HG02610 (cell line): ENCODE results near the gene GRK3.

Experiments
- ATAC-seq: cut with Tn5 transposase; IDR thresholded peaks from one replicate; pipeline ENCODE4 v1.9.1; 2021; ENCODE audit warnings: mild to moderate bottlenecking, moderate library complexity; ENCODE audit not compliant: unreplicated experiment

Gene GRK3

DNA sequence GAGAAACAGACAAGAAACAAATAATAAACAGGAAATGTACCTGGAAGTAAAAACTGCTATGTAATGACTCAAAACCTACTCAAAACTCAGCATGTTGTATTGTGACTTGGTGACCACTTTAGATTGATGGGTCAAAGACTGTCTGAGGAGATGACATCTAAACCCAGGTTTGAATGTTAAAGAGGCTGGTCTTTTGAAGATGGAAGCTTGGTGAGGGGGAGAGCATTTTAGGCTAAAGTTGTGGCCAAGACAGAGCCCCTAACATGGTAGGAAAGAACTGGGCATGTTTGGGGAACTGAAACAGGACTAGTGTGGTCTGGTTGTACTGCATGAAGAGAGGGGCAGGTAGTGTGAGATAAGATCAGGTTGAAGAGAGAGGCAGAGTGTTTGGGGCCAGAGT, 92.2 kb downstream of the GRK3 start:
- ATAC-seq: peak; percentile 74

DNA sequence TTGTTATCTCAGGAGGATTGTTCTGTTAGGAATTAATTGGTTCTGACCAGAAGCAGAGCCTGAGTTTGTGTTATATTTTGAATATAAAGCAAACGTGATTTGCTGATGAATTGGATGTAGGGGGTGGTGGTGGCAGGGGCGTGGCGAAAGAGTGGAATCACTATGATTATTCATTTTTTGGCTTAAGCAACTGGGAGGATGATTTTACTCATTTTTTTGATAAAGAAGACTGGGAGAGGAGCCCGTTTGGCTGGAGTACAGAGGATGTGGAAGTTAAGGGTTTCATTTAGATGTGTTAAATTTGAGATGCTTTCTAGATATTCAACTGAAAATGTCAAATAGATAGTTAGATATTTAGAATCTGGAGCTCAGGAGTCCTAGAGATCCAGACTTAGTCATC, 94.2 kb downstream of the GRK3 start:
- no peak for ATAC-seq

DNA sequence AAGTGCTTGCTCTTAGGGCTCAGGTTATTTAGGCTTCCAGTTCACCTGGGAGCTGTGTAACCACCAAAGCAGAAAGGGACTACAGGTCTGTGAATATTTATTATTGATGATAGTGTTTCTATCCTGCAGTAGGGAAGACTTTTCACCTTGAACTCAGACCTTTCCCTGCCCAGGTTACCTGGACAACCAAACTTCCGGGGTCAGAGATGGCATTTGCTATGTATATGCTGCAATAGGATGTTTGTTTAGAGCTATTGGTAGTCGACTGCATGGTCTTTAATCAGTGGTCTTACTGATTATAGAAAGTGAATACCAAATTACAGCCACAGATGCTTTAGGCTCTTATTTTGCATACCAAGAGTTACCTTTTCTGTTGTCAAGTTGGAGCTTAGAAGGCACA, 94.9 kb downstream of the GRK3 start:
- ATAC-seq: no peak

DNA sequence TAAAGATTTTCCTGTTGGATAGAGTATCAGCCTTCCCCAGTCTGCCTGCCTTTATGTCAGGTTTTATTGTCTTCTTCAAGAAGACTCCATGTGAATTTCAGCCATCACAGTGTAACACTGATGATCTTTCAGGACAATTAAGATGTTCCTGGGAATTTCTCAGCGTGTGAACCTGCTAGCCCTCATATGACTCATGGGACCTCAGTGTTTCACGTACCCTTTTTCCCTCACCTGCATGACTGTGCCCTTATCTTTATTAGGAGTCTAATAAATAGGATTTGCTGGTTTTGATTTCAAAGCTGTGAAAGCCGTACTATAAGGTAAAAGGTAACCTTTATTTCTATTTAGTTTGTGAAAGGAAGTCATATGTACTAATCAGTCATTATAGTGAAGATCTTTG, 95.9 kb downstream of the GRK3 start:
- no peak for ATAC-seq

DNA sequence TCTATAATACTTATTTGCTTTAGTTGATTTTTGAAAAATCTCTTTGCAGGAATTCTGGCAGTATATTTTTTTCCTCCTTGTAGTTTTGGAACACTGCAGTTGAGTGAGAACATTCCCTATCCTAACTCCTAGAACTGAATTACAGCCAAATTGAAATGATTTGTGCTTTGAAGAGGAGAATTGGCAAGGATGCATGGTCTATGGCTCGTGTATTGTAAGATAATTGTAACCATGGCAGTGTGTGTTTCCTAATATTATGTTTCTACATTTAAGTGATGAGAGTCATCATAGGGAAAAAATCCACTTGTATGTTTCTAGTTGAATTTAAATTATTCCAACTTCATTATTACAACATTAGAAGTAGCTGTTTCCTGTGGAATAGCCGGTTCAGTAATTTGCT, 96.6 kb downstream of the GRK3 start:
- no peak for ATAC-seq

DNA sequence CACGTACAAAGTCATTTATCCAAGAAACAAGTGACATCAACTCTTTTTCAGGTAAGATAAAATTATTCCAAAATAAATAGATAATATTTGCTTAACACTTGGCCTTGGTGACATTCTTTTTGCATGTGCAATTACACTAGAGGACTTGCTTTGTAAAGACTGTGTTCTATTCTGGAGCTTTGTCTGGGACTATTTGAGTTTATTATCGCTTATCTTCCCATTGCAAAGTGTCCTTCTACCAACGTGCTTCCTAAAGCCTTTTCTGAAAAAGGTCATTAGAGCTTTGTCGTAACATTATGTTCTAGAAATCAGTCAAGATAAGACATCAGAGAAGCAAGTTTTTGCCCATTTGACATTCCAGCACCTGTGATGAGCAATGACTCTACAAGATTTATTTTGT, 99.2 kb downstream of the GRK3 start:
- no peak for ATAC-seq

DNA sequence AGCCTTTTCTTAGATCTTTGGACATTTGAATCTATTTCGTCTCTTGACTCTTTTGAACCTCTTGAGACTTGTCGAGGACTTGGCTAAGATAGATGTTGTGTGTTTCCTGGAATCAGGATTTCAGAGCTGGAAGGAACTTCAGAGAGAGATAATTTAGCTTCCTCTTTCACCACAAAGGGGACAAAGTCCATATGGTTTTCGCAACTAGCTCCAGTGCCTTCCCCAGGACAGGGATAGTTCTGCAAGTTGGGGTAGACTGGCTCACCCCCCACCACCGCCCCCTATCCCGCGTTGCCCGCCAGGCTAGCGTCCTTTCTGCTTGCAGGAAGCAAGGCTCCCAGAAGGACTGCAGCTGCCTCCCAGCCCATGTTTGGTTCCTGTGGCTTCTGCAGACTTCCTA, 101.8 kb downstream of the GRK3 start:
- no peak for ATAC-seq

DNA sequence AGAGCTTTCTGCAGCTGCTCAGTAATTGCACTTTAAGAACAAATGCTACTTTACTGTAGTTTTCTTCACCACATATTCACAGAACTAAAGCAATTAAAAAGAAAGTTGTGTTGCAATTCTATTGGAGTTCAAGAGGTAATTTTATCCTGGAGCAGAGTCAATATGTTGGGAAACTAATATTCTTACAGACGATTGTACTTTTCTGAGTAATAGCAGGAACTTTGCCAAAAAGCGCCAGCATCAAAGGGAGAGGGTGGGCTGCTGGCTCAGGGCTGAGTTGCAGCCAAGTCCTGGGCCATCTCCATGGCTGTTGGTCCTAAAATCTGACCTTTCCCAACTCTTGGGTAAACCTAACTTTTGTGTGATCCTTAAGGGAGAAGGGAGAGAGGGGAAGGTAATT, 104.0 kb downstream of the GRK3 start:
- no peak for ATAC-seq

DNA sequence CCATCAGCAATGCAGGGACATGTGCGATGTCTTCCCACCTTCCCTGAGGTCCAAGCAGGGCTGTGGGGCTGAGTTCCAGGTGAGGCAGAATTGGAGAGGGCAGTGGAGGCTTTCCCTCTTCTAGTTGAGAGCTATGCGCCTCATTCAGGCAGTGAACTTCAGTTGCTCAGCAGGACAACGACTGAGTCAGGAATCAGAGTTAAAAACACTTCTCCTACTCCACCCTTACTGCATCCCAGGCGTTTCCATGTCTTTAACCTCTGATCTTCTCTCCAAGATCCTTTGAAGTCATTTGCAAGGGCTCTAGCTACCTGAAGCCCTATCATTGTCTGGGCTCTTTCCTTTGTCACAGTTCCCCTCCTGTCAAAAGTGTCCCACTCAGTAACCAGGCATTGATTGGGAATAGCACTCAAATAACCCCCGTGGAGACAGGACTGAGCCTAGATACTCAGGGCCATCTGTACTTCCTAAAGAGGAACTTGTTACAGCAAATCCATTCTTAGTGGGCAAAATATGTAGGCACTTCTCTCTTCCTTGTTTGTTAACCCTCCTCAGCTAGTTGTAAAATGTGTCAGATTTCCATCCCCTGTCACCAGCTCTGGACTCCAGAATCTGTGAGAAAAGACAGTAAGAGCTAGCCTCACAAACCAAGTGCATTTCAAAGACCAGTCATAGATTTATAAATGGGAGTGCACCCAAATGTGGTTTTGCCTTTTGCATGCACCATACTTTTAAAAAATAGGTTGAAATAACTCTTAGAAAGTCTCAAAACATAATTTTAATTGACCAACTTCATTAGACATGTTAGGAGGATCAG, 105.0 kb downstream of the GRK3 start:
- no peak for ATAC-seq

DNA sequence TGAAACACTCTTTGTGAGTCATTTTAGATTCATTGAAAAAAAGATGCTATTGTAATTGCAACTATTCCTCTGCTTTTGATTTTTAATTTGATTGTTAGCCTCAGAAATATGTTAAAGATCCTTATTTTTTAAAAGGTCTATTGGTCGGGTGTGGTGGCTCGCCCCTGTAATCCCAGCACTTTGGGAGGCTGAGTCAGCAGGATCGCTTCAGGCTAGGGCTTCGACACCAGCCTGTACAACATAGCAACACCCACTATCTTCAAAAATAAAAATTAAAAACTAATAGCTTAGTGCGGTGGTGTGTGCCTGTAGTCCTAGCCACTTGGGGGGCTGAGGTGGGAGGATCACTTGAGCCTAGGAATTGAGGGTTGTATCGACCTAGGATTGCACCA, 105.6 kb downstream of the GRK3 start:
- ATAC-seq: no peak

DNA sequence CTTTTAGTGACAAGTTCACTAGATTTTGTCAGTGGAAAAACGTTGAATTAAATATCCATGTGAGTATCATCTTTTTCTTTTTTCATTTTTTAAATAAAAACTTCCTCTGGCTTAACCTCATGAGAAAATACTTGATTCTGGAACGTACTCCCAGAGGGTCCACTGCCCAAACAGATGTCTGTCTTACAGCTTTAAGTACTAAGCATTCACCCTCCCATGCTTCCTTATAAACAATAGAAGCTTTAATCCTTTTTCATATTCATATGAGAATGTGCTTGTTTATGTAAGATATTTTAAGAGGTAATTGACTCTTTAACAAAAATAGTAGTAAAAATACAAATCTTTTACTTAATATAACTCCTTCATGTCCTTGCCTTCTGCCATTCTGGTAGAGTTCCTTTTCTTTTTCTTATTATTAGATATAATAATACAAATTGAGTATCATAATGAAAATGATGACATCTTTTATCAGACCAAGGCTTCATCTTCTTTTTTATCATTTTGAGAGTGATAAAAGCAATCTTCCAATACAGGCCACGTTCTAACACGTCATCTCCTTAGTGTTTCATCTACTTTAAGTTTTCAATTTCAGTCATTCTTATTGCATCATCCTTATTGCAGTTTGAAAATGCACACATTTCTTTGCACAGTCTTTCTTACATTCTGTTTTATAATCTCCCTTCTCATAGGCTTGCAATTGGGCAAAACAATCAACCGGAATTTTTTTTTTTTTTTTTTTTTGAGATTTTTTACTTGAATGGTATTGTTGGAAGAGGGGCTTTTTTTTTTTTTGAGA, 108.0 kb downstream of the GRK3 start:
- no peak for ATAC-seq

DNA sequence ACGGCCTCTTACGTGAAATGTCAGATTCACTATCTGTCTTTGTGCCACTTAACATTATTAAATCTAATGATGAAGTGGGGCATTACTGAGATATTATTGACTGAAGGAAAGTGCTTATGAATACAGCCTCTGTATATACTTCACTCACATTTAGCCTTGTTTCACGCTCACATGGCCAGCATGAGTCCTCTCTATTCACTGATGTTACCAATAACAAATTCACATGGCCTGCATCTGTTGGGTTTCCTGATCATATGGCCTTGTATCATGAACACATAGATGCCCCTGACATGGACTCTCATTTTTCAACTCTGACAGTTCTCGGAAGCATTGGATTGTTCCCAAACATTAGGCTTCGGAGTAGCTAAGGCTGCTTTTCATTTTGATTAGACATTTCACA, 109.2 kb downstream of the GRK3 start:
- no peak for ATAC-seq

DNA sequence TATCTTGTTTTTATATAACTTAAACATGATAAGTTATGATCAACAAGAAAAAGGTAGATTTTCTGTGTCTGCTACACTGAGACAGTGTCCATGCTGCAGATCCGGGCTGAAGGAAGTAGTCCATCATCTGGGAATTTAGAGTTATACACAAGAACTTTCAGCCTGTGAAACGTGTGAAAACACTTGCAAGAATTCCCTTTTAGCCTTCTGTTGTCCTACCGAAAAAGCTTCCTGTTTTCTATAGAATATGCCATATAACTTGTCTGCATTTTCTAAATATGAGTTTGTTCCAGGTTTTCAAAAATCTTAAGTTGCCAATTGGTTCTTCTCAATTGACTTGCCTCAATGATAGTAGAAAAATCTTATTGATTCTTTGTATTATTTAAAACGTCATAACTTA, 113.2 kb downstream of the GRK3 start:
- ATAC-seq: no peak

DNA sequence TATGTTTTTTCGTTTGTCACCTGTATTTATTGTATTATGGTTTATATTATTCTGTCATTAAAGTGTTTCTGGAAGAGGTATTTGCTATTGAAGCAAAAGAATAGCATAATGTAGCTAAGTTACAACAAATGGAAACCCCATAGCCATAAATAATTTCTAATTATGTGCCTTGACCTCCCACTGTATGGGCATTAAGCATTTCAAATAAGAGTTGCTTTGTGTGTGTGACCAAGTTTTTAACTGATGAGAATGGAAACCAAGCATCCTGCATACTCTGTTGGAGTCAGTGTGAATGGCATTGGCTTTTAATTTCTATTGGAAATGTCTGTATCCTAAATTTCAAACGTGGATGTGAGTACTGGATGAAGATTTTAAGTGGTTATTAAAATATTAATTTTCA, 115.6 kb downstream of the GRK3 start:
- no peak for ATAC-seq

DNA sequence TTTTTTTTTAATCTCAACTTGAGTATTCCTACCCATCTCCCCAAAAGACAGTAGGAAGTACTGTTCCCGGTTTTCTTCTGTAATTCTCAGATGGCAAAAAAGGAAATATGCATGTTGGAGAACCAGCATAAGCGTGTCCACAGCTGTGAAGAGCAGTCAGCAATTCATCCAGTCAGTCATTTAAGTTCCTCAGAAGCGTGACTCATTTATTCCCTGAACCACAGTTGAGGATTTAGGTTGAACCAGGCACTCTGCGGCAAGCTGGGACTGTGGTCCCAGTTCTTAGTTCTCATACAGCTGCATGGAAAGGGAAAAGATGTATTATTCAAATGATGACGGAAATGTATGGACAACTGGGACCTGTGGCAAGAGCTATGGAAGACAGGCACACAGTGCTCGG, 116.5 kb downstream of the GRK3 start:
- ATAC-seq: no peak

DNA sequence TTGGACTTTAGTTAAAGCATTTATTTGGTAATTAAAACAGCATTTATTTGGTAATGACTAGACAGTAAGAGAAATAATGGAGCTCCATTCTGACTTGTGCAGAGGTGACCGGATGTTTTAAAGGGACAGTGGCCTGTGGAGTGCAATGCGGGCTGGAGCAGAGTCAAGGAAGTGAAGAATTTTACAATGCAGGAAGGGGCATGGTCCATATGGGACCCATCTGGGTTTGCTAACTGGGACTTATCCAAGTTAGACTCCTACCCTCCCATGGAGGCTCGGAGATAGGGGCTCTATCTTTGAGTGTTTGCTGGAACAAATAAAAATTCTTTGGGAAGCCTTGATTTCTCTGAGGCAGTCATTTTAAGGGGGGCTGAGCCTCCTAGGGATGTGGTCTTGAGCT, 117.6 kb downstream of the GRK3 start:
- ATAC-seq: no peak

DNA sequence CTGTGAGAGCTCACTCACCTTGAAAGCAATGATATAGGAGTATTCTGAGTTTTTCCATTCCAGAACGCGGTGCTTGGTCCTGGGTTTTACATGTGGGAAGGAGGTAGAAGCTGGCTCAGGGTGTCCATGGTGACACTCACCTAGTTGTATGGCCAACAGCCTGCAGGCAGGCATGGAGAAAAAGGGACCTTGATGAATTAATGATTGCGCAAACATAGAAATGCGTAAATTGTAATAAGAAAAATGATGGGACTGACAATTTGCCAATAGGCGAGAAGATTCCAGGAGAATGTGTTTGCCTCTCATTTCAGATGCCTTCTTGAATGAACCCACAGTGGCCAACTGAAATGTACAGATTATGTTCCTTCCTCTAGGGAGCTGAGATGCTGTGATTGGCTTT, 124.2 kb downstream of the GRK3 start:
- no peak for ATAC-seq

DNA sequence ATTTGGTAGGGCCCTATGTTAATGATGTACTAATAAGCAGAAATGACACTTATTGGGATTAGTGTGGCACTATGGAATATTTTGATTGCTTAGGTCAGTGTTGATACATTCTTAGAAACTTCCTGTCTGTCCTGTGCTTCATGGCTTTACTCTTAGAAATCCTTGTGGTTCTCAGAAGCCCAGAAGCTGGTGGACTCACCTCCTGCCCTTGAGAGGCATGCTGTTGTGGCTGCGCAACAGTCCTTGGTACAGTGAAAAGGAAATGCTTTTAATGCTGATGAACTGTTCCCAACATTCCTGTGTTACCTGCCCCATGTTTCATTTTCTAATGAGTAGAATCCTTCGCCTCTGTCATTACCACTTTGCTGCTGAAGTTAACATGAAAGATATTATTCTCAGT, 125.2 kb downstream of the GRK3 start:
- ATAC-seq: no peak

DNA sequence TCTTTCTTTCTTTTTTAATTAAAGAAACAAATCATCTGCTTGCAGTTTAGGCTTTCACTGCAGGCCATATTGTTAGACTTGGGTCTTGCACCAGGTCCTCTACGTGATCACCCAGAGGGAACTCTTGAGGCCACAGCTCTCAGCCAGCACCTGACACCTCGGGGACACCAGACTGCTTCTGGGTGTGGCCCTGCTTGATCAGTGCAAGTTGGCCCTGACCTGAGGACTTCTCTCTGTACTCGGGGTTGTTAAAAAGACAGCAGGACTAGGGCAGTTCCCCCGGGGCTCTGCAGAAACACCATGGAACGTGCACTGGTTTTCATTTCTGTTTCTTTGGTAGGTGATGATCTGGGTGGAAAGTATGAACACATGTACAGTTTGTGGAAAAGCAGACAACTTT, 126.3 kb downstream of the GRK3 start:
- ATAC-seq: no peak

DNA sequence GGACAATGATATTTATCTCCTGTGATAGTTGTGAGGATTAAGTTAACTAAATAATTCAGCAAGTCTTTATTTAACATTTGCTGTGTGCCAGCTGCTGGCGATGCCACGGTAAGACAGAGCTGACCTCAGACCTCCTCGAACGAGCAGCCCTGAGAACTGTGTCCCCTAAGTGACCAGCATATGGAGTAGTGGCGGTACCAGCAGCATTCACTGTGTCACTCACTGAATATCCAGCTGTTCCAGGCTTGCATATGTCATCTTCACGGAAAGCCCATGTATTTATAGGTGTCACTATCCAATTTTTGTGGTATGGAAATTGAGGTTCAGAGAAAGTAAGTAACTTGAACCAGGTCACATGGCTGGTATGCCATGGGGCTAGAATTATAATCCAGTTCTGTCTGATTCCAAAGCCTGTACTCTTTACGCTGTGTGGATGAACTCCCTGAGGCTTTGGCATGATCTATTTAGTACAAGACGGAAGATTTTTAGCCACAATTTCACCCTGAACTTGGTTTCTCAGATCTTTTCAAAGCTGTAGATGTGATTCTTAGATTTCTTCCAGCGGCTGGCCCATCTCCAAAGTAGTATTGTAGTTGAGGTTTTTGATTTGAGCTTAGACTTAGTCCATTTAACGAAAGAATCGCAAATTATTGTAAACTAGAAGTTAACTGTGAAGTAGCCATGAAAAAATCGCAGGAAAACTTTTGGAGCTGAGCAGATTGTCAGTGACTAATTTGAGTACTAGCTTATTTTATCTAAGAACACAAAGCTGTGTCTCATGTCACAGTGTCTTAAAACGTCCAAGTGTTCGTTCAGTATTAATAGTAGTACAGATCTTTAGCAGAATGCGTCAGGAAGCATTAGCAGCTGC, 128.2 kb downstream of the GRK3 start:
- no peak for ATAC-seq

DNA sequence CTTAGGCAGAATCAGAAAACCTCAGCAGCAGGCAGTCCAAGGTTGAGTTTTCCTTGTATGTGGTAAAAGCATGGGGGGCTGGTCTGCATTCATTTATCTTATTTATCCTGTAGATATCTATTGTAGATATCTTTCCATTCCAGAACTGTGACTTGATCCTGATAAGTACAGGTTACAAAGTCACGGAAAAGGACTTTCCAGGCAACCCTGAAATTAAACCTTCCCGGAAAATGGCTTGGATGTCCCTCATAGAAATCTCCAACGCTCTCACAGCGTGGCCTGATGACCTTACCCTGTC, 128.7 kb downstream of the GRK3 start:
- ATAC-seq: no peak
